SU-DHL-6 (cell line): ENCODE results near the gene EXOC3.

Experiments
- CTCF ChIP-seq: fragments of 200-600 bp; sonication (generic); IDR thresholded peaks from one replicate; pipeline ENCODE4 v1.5.1; 2017; ENCODE audit warnings: antibody characterized with exemption, mild to moderate bottlenecking, low read length, moderate library complexity; ENCODE audit not compliant: insufficient read depth, poor library complexity, severe bottlenecking
- EZH2phosphoT487 ChIP-seq: fragments of 200-600 bp; sonication (generic), shearing (Covaris generic); conservative IDR thresholded peaks from 2 replicates; pipeline ENCODE4 v1.6.1; 2018; ENCODE audit warnings: mild to moderate bottlenecking, antibody characterized with exemption, low read length, moderate library complexity, mixed read lengths

GRCh38 chr5:509611-510185 is 66.7 kb downstream of the EXOC3 start:
- no peak for TF ChIP-seq CTCF
- TF ChIP-seq EZH2phosphoT487: no peak
